K562 (cell line): Measurements from ENCODE around the gene NOS1. TPM values are rescaled to one million over a fixed set of nuclear protein-coding genes. Genes with fewer than 3 reads are reported as not detected.

Experiments used
- ATAC-seq: fragments of 200-7000 bp; cut with Tn5 transposase; 3 replicates; pipeline ENCODE4 v1.9.1; 2020; ENCODE audit warnings: moderate library complexity
- BruUV-seq: library from RNA; stranded (reverse); fragments of 400-500 nt; replicated peaks from 2 replicates; lab custom pipeline; 2021; lab: Mats Ljungman, UMichigan
- CTCF ChIA-PET: fragments of 300-600 bp; formaldehyde crosslinking; extraction: SDS; loops from one replicate; lab custom pipeline; 2021; ENCODE audit warnings: low intra/inter-chr PET ratio; lab: Yijun Ruan, JAX
- POLR2A ChIA-PET: fragments of 300-600, 350-650 bp; sonication (Branson Sonifier 250); formaldehyde crosslinking; extraction: SDS; loops from one replicate; lab custom pipeline; 2021; ENCODE audit warnings: antibody characterized with exemption, inconsistent platforms; lab: Yijun Ruan, JAX
- DNase-seq, 4 experiments: peaks; one replicate each; pipeline versions ENCODE4 v3.0.0 to v3.0.0-alpha.2; 2011 to 2018; ENCODE audit warnings: low spot score in 3 of 4, mixed read lengths in 3 of 4; ENCODE audit errors: extremely low read depth in 1 of 4
- FAIRE-seq: peaks from 2 replicates; lab custom pipeline; 2011; peaks lifted over from hg19 to GRCh38; lab: Jason Lieb, UNC
- H2AFZ ChIP-seq: 2 replicates; pipeline ENCODE4 v1.6.0; 2011; ENCODE audit warnings: low read depth, low read length, control low read depth, inconsistent platforms
- H3K27ac ChIP-seq: fragments of 200-600 bp; 3 replicates; pipeline ENCODE4 v1.8.0; 2011; ENCODE audit warnings: low read depth, mild to moderate bottlenecking, control low read depth, inconsistent platforms, low read length, moderate library complexity, mixed read lengths; ENCODE audit errors: extremely low read depth
- H3K27me3 ChIP-seq, 2 experiments: fragments of 300-600 bp in 1 of 2; 2 replicates in 1 of 2; 3 replicates in 1 of 2; pipeline versions ENCODE4 v1.6.0 to v1.8.0; 2011; ENCODE audit warnings: inconsistent platforms in 2 of 2, low read length in 2 of 2, mild to moderate bottlenecking in 1 of 2, mixed read lengths in 1 of 2, moderate library complexity in 1 of 2; ENCODE audit not compliant: control insufficient read depth in 2 of 2, insufficient read depth in 2 of 2
- H3K36me3 ChIP-seq: fragments of 300-600 bp; 3 replicates; pipeline ENCODE4 v1.8.0; 2011; ENCODE audit warnings: mild to moderate bottlenecking, low read length, inconsistent platforms; ENCODE audit not compliant: control insufficient read depth, insufficient read depth
- H3K4me1 ChIP-seq, 2 experiments: fragments of 200-600 bp in 1 of 2; replicated peaks in 1 of 2; 2 replicates in 1 of 2; 3 replicates in 1 of 2; pipeline versions ENCODE4 v1.5.1 to v1.8.0; 2011; ENCODE audit warnings: inconsistent platforms in 2 of 2, low read length in 2 of 2, mild to moderate bottlenecking in 1 of 2, mixed read lengths in 1 of 2, moderate library complexity in 1 of 2; ENCODE audit not compliant: control insufficient read depth in 2 of 2, insufficient read depth in 2 of 2
- H3K4me2 ChIP-seq: 2 replicates; pipeline ENCODE4 v1.6.1; 2011; ENCODE audit warnings: low read length, control low read depth, inconsistent platforms, mixed read lengths; ENCODE audit not compliant: insufficient read depth
- H3K4me3 ChIP-seq: fragments of 200-600 bp; sonication (generic), shearing (Covaris generic); 2 replicates; pipeline ENCODE4 v1.5.1; 2016; ENCODE audit warnings: control low read depth, inconsistent platforms
- H3K79me2 ChIP-seq: fragments of 200-600 bp; 3 replicates; pipeline ENCODE4 v1.8.0; 2011; ENCODE audit warnings: low read length, inconsistent platforms; ENCODE audit not compliant: control insufficient read depth, insufficient read depth
- H3K9ac ChIP-seq, 2 experiments: 2 replicates each; pipeline versions ENCODE4 v1.6.0 to v1.6.1; 2011; ENCODE audit warnings: low read depth in 2 of 2, low read length in 2 of 2, control low read depth in 1 of 2, inconsistent platforms in 1 of 2, mild to moderate bottlenecking in 1 of 2, mixed read lengths in 1 of 2; ENCODE audit not compliant: insufficient read depth in 1 of 2
- H3K9me1 ChIP-seq: one replicate; pipeline ENCODE4 v1.6.0; 2011; ENCODE audit warnings: inconsistent platforms, mild to moderate bottlenecking, low read length, moderate library complexity; ENCODE audit not compliant: control insufficient read depth, insufficient read depth
- H3K9me3 ChIP-seq: replicated peaks from 2 replicates; pipeline ENCODE4 v1.5.1; 2011; ENCODE audit warnings: low read depth, low read length, inconsistent platforms; ENCODE audit not compliant: control insufficient read depth, insufficient read depth
- H4K20me1 ChIP-seq: replicated peaks from 2 replicates; pipeline ENCODE4 v1.6.1; 2011; ENCODE audit warnings: low read length, inconsistent platforms, mixed read lengths; ENCODE audit not compliant: control insufficient read depth, insufficient read depth
- ATF7 ChIP-seq: fragments of 450-650 bp; IDR thresholded peaks from 2 replicates; pipeline ENCODE4 v1.7.1; 2014; ENCODE audit warnings: mild to moderate bottlenecking, moderate library complexity
- HDAC8 ChIP-seq: fragments of 450-650 bp; IDR thresholded peaks from 2 replicates; pipeline ENCODE4 v1.6.1; 2016; ENCODE audit warnings: mild to moderate bottlenecking, missing genetic modification characterization, moderate library complexity, missing compliant biosample characterization
- MAFF ChIP-seq: IDR thresholded peaks from 2 replicates; pipeline ENCODE4 v1.6.1; 2012; ENCODE audit warnings: low read length, improper control_type of control experiment
- PHF20 ChIP-seq: fragments of 450-650 bp; IDR thresholded peaks from 2 replicates; pipeline ENCODE4 v1.6.1; 2018; ENCODE audit not compliant: partially characterized antibody
- RAD21 ChIP-seq, 2 experiments: fragments of 250-450 bp in 1 of 2; fragments of 450-650 bp in 1 of 2; sonication (Bioruptor Pico) in 1 of 2; formaldehyde crosslinking in 1 of 2; IDR thresholded peaks in 1 of 2; conservative IDR thresholded peaks in 1 of 2; 2 replicates each; pipeline versions ENCODE4 v1.4.0 to v1.8.0; 2020 to 2022; ENCODE audit warnings: mild to moderate bottlenecking in 2 of 2, moderate library complexity in 1 of 2
- RBM17 ChIP-seq: fragments of 200-400 bp; formaldehyde crosslinking; IDR thresholded peaks from 2 replicates; pipeline ENCODE4 v1.6.1; 2017; ENCODE audit warnings: low read depth, mild to moderate bottlenecking, low read length, borderline replicate concordance
- ZNF239 ChIP-seq: fragments of 250-450 bp; sonication (Bioruptor Pico); IDR thresholded peaks from 2 replicates; pipeline ENCODE4 v1.4.0; 2020; ENCODE audit warnings: mild to moderate bottlenecking
- ZNF347 ChIP-seq: fragments of 450-650 bp; formaldehyde crosslinking; IDR thresholded peaks from 2 replicates; pipeline ENCODE4 v1.4.0; 2020; ENCODE audit warnings: low read depth, mild to moderate bottlenecking, moderate library complexity
- ZNF785 ChIP-seq: fragments of 250-450 bp; sonication (Bioruptor Pico); IDR thresholded peaks from 2 replicates; pipeline ENCODE4 v1.4.0; 2020; ENCODE audit warnings: mild to moderate bottlenecking
- WGBS: fragments of 100-300 bp; shearing (Covaris generic); methylation state at CpG from one replicate; pipeline ENCODE4 v1.1.6; 2016; ENCODE audit warnings: low coverage, mixed read lengths; ENCODE audit not compliant: insufficient coverage; ENCODE audit errors: missing lambda C conversion rate; 5-methylcytosine and 5-hydroxymethylcytosine counted together
- in situ Hi-C: fragments of 300-500 bp; cut with MboI; formaldehyde crosslinking; loops from 4 replicates; pipeline ENCODE4 v1.15.0; 2018; ENCODE audit warnings: inconsistent platforms, mixed read lengths
- intact Hi-C: fragments of 100-400 bp; cut with micrococcal nuclease; formaldehyde crosslinking; loops from 2 replicates; pipeline ENCODE4 v1.14.2; 2022
- polyA plus RNA-seq, 8 experiments: library from polyadenylated mRNA; depleted of rRNA in 4 of 8; stranded (reverse) in 5 of 8; unstranded in 3 of 8; fragments of >200 nt; fragmentation: Nextera tagmentation in 2 of 8; fragmentation: Illumina TruSeq in 1 of 8; extraction: Ambion mirVana in 2 of 8; extraction: Trizol in 1 of 8; gene quantifications; 2 replicates each; pipeline versions ENCODE4 v1.2.1 to v1.2.3, GENCODE V29; 2011 to 2014; ENCODE audit warnings: inconsistent platforms in 1 of 8, missing spikeins in 1 of 8
- total RNA-seq, 7 experiments: library from RNA; depleted of rRNA in 6 of 7; stranded (reverse); fragments of >200 nt in 6 of 7; fragmentation: Illumina TruSeq in 2 of 7; extraction: Trizol in 2 of 7; gene quantifications; 2 replicates each; pipeline versions ENCODE4 v1.2.1 to v1.2.3, GENCODE V29; 2011 to 2021; ENCODE audit warnings: low replicate concordance in 1 of 7
- TF ChIP-seq, protein P1 (sequence below): fragments of 250-450 bp; sonication (Bioruptor Pico); IDR thresholded peaks from 2 replicates; pipeline ENCODE4 v1.4.0; 2020
- TF ChIP-seq, protein P2 (sequence below): fragments of 250-450 bp; sonication (Bioruptor Pico); IDR thresholded peaks from 2 replicates; pipeline ENCODE4 v1.9.0; 2021; ENCODE audit warnings: mild to moderate bottlenecking, inconsistent platforms
- TF ChIP-seq, protein P3 (sequence below): sonication (generic); formaldehyde crosslinking; IDR thresholded peaks from 2 replicates; pipeline ENCODE4 v1.8.0; 2022; ENCODE audit warnings: missing genetic modification reagents, mild to moderate bottlenecking, moderate library complexity, borderline replicate concordance

The NOS1 gene
- total and polyA plus RNA-seq, 9 of the 15 experiments (the other 6 are each of a cell fraction or from before 2014, with no cell fraction given): not detected

DNA sequence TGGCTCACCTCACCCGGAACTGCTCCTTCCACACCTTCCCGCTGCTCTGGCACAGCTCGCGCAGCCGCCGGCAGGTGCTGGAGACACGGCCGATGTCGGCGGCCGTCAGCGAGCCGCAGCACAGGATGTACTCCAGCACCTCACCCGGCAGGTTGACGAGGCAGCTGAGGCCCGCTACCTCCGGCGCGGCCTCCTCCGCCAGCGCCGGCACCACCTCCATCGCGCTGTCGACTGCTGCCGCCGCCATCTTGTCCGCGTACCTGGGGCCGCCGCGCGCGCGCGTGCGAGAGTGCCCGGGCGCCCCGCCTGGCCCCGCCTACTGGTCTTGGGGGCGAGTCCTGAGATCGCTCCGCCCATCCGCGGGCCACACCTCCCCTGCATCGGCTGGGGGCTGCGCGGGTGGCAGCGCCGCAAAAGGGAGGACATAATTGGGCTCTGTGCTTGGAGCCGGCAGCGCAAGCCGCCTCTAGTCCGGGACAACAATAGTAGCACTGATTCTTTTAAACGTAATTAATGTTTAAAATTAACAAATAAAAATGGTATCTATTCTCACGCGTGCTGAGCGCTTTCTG, 171.1 kb downstream of the NOS1 start, which contains the start of gene FBXO21:
TSS of gene FBXO21 (minus strand) at position 261 of the 572 bp plus-strand sequence. CDS start at position 247, 14 bp downstream.
- WGBS: 2% methylated on average over 42 of the region's 59 CpGs
- peak; percentile 99 for ATAC-seq
- FAIRE-seq: peak; percentile 87
- Histone ChIP-seq H3K4me1 (peaks cover 6 to 18% of the 10 kb centered on the region in 2 experiments; a peak in 3 of 5 replicates), H3K4me3 (peak within 1 kb of the TSS; percentile 76), H3K9ac (peak within 1 kb of the TSS; percentile 67 to 99; a peak in 3 of 4 replicates), H4K20me1 (no peaks in the 10 kb centered on the region), H3K27me3 (peaks cover 7 to 15% of the 10 kb centered on the region in 2 experiments; a peak in 3 of 5 replicates), H3K27ac (peak within 1 kb of the TSS; percentile 59; the same call in 1 of the 3 replicates), H3K4me2 (peak within 1 kb of the TSS; percentile 88), H3K36me3 (peaks cover 18% of the 10 kb centered on the region; the same call in 2 of the 3 replicates), H3K9me1 (peaks cover 6% of the 10 kb centered on the region), H3K9me3 (peaks cover 6% of the 10 kb centered on the region), H3K79me2 (peaks cover 10% of the 10 kb centered on the region; the same call in 2 of the 3 replicates), H2AFZ (peak within 1 kb of the TSS; percentile 98)
- BruUV-seq: no TSS peak
- intact Hi-C loops: no loop called here
- peak; percentile 92 to 98 (median 98) for DNase-seq
- in situ Hi-C loops: no loop called here
- ChIA-PET CTCF (no interaction called here), POLR2A (interaction anchor here (0.6 kb wide), 1 partner anchor 1204 kb away, joined by 3 read pairs; no protein-coding TSS in a partner anchor)
- TF ChIP-seq RBM17 (no peak), ZNF239 (CRISPR knock-in tag) (no peak), PHF20 (peak; percentile 91), HDAC8 (tag) (no peak), ATF7 (peak; percentile 54; the same call in 1 of the 2 replicates), ZNF785 (CRISPR knock-in tag) (no peak), RAD21 (CRISPR knock-in tag; conservative IDR thresholded peaks at IDR 0.05 in 1 of 2, IDR thresholded peaks at IDR 0.05 in 1 of 2) (no peak), ZNF347 (CRISPR knock-in tag) (no peak), MAFF (no peak)
- TF ChIP-seq, protein P1, sequence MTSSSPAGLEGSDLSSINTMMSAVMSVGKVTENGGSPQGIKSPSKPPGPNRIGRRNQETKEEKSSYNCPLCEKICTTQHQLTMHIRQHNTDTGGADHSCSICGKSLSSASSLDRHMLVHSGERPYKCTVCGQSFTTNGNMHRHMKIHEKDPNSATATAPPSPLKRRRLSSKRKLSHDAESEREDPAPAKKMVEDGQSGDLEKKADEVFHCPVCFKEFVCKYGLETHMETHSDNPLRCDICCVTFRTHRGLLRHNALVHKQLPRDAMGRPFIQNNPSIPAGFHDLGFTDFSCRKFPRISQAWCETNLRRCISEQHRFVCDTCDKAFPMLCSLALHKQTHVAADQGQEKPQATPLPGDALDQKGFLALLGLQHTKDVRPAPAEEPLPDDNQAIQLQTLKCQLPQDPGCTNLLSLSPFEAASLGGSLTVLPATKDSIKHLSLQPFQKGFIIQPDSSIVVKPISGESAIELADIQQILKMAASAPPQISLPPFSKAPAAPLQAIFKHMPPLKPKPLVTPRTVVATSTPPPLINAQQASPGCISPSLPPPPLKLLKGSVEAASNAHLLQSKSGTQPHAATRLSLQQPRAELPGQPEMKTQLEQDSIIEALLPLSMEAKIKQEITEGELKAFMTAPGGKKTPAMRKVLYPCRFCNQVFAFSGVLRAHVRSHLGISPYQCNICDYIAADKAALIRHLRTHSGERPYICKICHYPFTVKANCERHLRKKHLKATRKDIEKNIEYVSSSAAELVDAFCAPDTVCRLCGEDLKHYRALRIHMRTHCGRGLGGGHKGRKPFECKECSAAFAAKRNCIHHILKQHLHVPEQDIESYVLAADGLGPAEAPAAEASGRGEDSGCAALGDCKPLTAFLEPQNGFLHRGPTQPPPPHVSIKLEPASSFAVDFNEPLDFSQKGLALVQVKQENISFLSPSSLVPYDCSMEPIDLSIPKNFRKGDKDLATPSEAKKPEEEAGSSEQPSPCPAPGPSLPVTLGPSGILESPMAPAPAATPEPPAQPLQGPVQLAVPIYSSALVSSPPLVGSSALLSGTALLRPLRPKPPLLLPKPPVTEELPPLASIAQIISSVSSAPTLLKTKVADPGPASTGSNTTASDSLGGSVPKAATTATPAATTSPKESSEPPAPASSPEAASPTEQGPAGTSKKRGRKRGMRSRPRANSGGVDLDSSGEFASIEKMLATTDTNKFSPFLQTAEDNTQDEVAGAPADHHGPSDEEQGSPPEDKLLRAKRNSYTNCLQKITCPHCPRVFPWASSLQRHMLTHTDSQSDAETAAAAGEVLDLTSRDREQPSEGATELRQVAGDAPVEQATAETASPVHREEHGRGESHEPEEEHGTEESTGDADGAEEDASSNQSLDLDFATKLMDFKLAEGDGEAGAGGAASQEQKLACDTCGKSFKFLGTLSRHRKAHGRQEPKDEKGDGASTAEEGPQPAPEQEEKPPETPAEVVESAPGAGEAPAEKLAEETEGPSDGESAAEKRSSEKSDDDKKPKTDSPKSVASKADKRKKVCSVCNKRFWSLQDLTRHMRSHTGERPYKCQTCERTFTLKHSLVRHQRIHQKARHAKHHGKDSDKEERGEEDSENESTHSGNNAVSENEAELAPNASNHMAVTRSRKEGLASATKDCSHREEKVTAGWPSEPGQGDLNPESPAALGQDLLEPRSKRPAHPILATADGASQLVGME (CRISPR knock-in tag): no peak
- TF ChIP-seq, protein P2, sequence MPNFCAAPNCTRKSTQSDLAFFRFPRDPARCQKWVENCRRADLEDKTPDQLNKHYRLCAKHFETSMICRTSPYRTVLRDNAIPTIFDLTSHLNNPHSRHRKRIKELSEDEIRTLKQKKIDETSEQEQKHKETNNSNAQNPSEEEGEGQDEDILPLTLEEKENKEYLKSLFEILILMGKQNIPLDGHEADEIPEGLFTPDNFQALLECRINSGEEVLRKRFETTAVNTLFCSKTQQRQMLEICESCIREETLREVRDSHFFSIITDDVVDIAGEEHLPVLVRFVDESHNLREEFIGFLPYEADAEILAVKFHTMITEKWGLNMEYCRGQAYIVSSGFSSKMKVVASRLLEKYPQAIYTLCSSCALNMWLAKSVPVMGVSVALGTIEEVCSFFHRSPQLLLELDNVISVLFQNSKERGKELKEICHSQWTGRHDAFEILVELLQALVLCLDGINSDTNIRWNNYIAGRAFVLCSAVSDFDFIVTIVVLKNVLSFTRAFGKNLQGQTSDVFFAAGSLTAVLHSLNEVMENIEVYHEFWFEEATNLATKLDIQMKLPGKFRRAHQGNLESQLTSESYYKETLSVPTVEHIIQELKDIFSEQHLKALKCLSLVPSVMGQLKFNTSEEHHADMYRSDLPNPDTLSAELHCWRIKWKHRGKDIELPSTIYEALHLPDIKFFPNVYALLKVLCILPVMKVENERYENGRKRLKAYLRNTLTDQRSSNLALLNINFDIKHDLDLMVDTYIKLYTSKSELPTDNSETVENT (CRISPR knock-in tag): 0 out of 2 replicates have a peak, but pooled peaks have one; percentile 38
- TF ChIP-seq, protein P3, sequence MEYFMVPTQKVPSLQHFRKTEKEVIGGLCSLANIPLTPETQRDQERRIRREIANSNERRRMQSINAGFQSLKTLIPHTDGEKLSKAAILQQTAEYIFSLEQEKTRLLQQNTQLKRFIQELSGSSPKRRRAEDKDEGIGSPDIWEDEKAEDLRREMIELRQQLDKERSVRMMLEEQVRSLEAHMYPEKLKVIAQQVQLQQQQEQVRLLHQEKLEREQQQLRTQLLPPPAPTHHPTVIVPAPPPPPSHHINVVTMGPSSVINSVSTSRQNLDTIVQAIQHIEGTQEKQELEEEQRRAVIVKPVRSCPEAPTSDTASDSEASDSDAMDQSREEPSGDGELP (CRISPR knock-in tag): peak; percentile 41; the same call in 1 of the 2 replicates
